Measurements from ENCODE around the gene ZNF385C.

Gene ZNF385C

GRCh38 chr17:42068979-42069378, 29.3 kb downstream of the ZNF385C start:
- TF ChIP-seq ZFX (IDR thresholded peaks at IDR 0.05) (no peak), CTCF (conservative IDR thresholded peaks at IDR 0.05) (no peak)
- no peak overlapping the region for H3K27ac ChIP-seq

GRCh38 chr17:42067371-42068091, 30.7 kb downstream of the ZNF385C start:
- no peak for TF ChIP-seq ZFX (IDR thresholded peaks at IDR 0.05)
- peak; percentile 97 for TF ChIP-seq CTCF (conservative IDR thresholded peaks at IDR 0.05)
- no peak overlapping the region for H3K27ac ChIP-seq

GRCh38 chr17:42065201-42065600, 33.1 kb downstream of the ZNF385C start:
- no peak overlapping the region for H3K27ac ChIP-seq
- no peak for TF ChIP-seq CTCF (conservative IDR thresholded peaks at IDR 0.05)
- no peak for TF ChIP-seq ZFX (IDR thresholded peaks at IDR 0.05)

- no peak overlapping the region for H3K27ac ChIP-seq
- TF ChIP-seq CTCF (conservative IDR thresholded peaks at IDR 0.05) (no peak), ZFX (IDR thresholded peaks at IDR 0.05) (no peak)
Measured at GRCh38 chr17:42062681-42063080, 35.6 kb downstream of the ZNF385C start.

GRCh38 chr17:42061646-42062487, 36.4 kb downstream of the ZNF385C start:
- no peak overlapping the region for H3K27ac ChIP-seq

GRCh38 chr17:42060231-42060630, 38.0 kb downstream of the ZNF385C start:
- no peak overlapping the region for H3K27ac ChIP-seq
- TF ChIP-seq CTCF (conservative IDR thresholded peaks at IDR 0.05) (no peak), ZFX (IDR thresholded peaks at IDR 0.05) (no peak)

More at GRCh38 chr17:42061646-42062487, 36.4 kb downstream of the ZNF385C start:
- TF ChIP-seq CTCF (conservative IDR thresholded peaks at IDR 0.05) (no peak), ZFX (IDR thresholded peaks at IDR 0.05) (no peak)

- no peak overlapping the region for H3K27ac ChIP-seq
- TF ChIP-seq CTCF (conservative IDR thresholded peaks at IDR 0.05) (no peak), ZFX (IDR thresholded peaks at IDR 0.05) (no peak)
Measured at GRCh38 chr17:42059815-42060214, 38.5 kb downstream of the ZNF385C start.
